HG03135 (cell line): ENCODE measurements around the gene URI1.
"Not testable (repeated sequence)": the region's sequence is repeated elsewhere in the genome, so short reads cannot be mapped to it uniquely, and the experiment has no call there.

Experiments
- ATAC-seq: cut with Tn5 transposase; IDR thresholded peaks from one replicate; pipeline ENCODE4 v1.9.1; 2021; ENCODE audit warnings: mild to moderate bottlenecking, moderate library complexity; ENCODE audit not compliant: unreplicated experiment

The URI1 gene

GRCh38 chr19:30020189-30020588 is 78.2 kb downstream of the URI1 start:
- ATAC-seq = no peak

GRCh38 chr19:30022659-30023058 is 80.6 kb downstream of the URI1 start:
- no peak for ATAC-seq

- no peak for ATAC-seq
Observed at GRCh38 chr19:30023330-30023729, 81.3 kb downstream of the URI1 start.

GRCh38 chr19:30024091-30024490 is 82.1 kb downstream of the URI1 start:
- no peak for ATAC-seq

GRCh38 chr19:30026933-30027332 is 84.9 kb downstream of the URI1 start:
- ATAC-seq = no peak

- ATAC-seq = no peak
Observed at GRCh38 chr19:30028118-30028991, 86.3 kb downstream of the URI1 start.

GRCh38 chr19:30028992-30029343 is 86.9 kb downstream of the URI1 start:
- ATAC-seq = no peak

- no peak for ATAC-seq
Observed at GRCh38 chr19:30029721-30030510, 87.9 kb downstream of the URI1 start.

GRCh38 chr19:30034321-30034720 is 92.3 kb downstream of the URI1 start:
- ATAC-seq = no peak

GRCh38 chr19:30036154-30037129 is 94.4 kb downstream of the URI1 start:
- no peak for ATAC-seq

GRCh38 chr19:30037835-30038234 is 95.8 kb downstream of the URI1 start:
- ATAC-seq = no peak

GRCh38 chr19:30041931-30042330 is 99.9 kb downstream of the URI1 start:
- not testable (repeated sequence) for ATAC-seq

- not testable (repeated sequence) for ATAC-seq
Observed at GRCh38 chr19:30043008-30043407, 101.0 kb downstream of the URI1 start.

- ATAC-seq = no peak
Observed at GRCh38 chr19:30044273-30045248, 102.5 kb downstream of the URI1 start.

GRCh38 chr19:30046522-30046921 is 104.5 kb downstream of the URI1 start:
- ATAC-seq = peak; percentile 82

- ATAC-seq = no peak
Observed at GRCh38 chr19:30047432-30047831, 105.4 kb downstream of the URI1 start.

- ATAC-seq = no peak
Observed at GRCh38 chr19:30049226-30049625, 107.2 kb downstream of the URI1 start.

- ATAC-seq = no peak
Observed at GRCh38 chr19:30049846-30050667, 108.0 kb downstream of the URI1 start.
